ENCODE results near the gene SLCO3A1.

DNA sequence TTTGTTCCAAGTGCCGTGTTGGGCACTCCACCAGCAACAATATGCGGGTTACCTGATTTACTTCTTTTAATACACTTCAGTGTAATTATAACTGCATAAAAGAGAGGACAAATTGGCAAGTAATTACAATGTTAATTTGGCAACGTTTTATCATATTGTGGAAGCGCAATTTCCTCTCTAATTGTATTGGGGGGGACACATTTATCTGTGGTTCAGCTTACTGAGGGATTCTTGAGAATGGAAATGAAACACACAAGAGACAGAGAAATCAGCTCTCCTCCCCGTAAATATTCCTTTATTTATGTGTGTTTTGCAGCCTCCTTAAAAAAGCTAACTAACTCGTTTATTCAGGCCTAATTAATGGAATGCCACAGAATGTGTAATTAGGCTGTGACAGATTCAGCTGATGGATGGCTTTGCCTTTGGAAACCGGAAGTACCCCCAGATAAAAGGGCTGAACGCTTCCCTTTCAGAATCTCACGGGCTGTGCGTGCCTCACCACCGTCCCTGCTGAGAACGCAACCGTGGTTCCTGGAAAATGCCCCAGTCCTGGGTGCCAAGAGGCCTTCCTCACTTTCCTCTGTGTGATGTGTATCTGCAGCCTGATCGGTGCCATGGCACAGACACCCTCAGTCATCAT, 293.1 kb downstream of the SLCO3A1 start:
- TF ChIP-seq EZH2 (IDR thresholded peaks at IDR 0.05; ENCODE audit: low read depth, low read length, severe bottlenecking) (no peak), HDAC2 (IDR thresholded peaks at IDR 0.05; ENCODE audit: borderline replicate concordance in 1 of 2, low read depth in 2 of 2, low read length in 2 of 2) (no peak), FOSL1 (IDR thresholded peaks at IDR 0.05; ENCODE audit: insufficient read depth, low read depth, low read length) (no peak), EP300 (IDR thresholded peaks at IDR 0.05; ENCODE audit: borderline replicate concordance in 1 of 2, low read depth in 2 of 2, low read length in 2 of 2) (no peak), SP1 (IDR thresholded peaks at IDR 0.05; ENCODE audit: low read depth, low read length) (no peak), CREB1 (IDR thresholded peaks at IDR 0.05) (no peak), YY1 (IDR thresholded peaks at IDR 0.05; ENCODE audit: low read depth, low read length) (no peak), JUND (IDR thresholded peaks at IDR 0.05; ENCODE audit: low read length) (no peak), TBP (IDR thresholded peaks at IDR 0.05; ENCODE audit: low read depth, low read length) (no peak)
- TF ChIP-seq, protein P1, sequence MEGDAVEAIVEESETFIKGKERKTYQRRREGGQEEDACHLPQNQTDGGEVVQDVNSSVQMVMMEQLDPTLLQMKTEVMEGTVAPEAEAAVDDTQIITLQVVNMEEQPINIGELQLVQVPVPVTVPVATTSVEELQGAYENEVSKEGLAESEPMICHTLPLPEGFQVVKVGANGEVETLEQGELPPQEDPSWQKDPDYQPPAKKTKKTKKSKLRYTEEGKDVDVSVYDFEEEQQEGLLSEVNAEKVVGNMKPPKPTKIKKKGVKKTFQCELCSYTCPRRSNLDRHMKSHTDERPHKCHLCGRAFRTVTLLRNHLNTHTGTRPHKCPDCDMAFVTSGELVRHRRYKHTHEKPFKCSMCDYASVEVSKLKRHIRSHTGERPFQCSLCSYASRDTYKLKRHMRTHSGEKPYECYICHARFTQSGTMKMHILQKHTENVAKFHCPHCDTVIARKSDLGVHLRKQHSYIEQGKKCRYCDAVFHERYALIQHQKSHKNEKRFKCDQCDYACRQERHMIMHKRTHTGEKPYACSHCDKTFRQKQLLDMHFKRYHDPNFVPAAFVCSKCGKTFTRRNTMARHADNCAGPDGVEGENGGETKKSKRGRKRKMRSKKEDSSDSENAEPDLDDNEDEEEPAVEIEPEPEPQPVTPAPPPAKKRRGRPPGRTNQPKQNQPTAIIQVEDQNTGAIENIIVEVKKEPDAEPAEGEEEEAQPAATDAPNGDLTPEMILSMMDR (IDR thresholded peaks at IDR 0.05; ENCODE audit: control extremely low read depth in 1 of 3, insufficient read depth in 1 of 3, low read depth in 1 of 3, low read length in 3 of 3), result no peak
